Endothelial cell (in vitro differentiated cells): Measurements from ENCODE around the gene PKP2. TPM values are rescaled to one million over a fixed set of nuclear protein-coding genes. Genes with fewer than 3 reads are reported as not detected.
"Not testable (repeated sequence)": the region's sequence is repeated elsewhere in the genome, so short reads cannot be mapped to it uniquely, and the experiment has no call there.

ENCODE experiments used
- DNase-seq: peaks from one replicate; pipeline ENCODE4 v3.0.0; 2021; ENCODE audit warnings: low spot score
- H3K27ac Mint-ChIP-seq: one replicate; pipeline ENCODE4 v1.8.0; 2021; ENCODE audit warnings: mixed read lengths, inconsistent platforms; ENCODE audit not compliant: unreplicated experiment
- H3K27me3 Mint-ChIP-seq: one replicate; pipeline ENCODE4 v1.8.0; 2021; ENCODE audit warnings: mild to moderate bottlenecking, moderate library complexity, mixed read lengths, inconsistent platforms; ENCODE audit not compliant: unreplicated experiment
- H3K36me3 Mint-ChIP-seq: one replicate; pipeline ENCODE4 v1.8.0; 2021; ENCODE audit warnings: mild to moderate bottlenecking, low read depth, mixed read lengths, inconsistent platforms; ENCODE audit not compliant: unreplicated experiment
- H3K4me1 Mint-ChIP-seq: one replicate; pipeline ENCODE4 v1.8.0; 2021; ENCODE audit warnings: mild to moderate bottlenecking, mixed read lengths, inconsistent platforms; ENCODE audit not compliant: unreplicated experiment
- H3K4me3 Mint-ChIP-seq: one replicate; pipeline ENCODE4 v1.8.0; 2021; ENCODE audit warnings: mild to moderate bottlenecking, mixed read lengths, inconsistent platforms; ENCODE audit not compliant: unreplicated experiment
- H3K9me3 Mint-ChIP-seq: one replicate; pipeline ENCODE4 v1.8.0; 2021; ENCODE audit warnings: mixed read lengths, inconsistent platforms; ENCODE audit not compliant: unreplicated experiment
- total RNA-seq: library from RNA; stranded (reverse); fragmentation: NEBNext Ultra II Directional; extraction: Animal tissue kit (Norgen Biotek cat#: 25700); gene quantifications from one replicate; pipeline ENCODE4 v1.2.1, GENCODE V29; 2021; ENCODE audit not compliant: unreplicated experiment
- TF ChIP-seq, protein P1 (sequence below): fragments of 200-600 bp; sonication (generic); IDR thresholded peaks from one replicate; pipeline ENCODE4 v1.5.0; 2021; ENCODE audit warnings: antibody characterized with exemption; ENCODE audit not compliant: unreplicated experiment

The PKP2 gene
- total RNA-seq, 1 donor from 2014 or later = 9.0 TPM

DNA sequence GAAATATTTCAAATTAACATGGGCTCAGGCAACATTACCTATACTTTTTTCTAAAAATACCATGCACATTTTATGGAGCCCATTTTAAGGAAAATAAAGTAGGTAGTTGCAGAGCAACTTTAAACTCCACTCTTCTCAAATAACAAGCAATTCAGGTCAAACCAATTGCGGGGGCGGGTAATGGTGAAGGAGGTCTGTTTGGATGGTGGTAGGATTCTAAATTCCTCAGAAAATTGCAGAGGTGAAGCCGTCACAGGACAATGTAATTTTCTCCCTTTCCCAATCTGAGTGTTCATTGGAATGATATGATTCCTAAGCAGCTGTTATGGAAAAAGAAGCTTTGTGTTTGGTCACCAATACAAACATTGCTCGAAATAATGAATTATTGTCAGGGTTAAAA is 11.6 kb downstream of the PKP2 start:
- Mint-ChIP-seq H3K9me3 (no peaks in the 10 kb centered on the region), H3K4me1 (peaks cover 7% of the 10 kb centered on the region), H3K36me3 (no peaks in the 10 kb centered on the region), H3K27me3 (no peaks in the 10 kb centered on the region), H3K27ac (no peak overlapping the region), H3K4me3 (no peak overlapping the region)
- no peak for DNase-seq
- TF ChIP-seq, protein P1, sequence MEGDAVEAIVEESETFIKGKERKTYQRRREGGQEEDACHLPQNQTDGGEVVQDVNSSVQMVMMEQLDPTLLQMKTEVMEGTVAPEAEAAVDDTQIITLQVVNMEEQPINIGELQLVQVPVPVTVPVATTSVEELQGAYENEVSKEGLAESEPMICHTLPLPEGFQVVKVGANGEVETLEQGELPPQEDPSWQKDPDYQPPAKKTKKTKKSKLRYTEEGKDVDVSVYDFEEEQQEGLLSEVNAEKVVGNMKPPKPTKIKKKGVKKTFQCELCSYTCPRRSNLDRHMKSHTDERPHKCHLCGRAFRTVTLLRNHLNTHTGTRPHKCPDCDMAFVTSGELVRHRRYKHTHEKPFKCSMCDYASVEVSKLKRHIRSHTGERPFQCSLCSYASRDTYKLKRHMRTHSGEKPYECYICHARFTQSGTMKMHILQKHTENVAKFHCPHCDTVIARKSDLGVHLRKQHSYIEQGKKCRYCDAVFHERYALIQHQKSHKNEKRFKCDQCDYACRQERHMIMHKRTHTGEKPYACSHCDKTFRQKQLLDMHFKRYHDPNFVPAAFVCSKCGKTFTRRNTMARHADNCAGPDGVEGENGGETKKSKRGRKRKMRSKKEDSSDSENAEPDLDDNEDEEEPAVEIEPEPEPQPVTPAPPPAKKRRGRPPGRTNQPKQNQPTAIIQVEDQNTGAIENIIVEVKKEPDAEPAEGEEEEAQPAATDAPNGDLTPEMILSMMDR = no peak

DNA sequence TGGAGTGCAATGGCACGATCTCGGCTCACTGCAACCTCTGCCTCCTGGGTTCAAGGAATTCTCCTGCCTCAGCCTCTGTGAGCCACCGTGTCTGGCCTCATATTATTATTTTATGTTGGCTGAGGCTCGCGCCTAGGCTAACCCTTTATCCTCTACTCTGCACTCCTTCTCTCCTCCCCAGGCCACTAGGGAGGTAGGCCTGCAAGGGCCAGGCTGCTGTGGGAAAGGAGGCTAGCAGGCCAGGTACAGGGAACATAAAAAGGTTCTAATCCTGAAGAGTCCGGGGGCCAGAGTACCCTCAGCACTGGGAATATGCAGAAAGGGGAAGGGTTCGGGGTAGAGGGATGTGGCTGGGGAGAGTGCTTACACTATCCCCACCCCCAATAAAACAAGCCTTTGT is 14.9 kb downstream of the PKP2 start:
- Mint-ChIP-seq H3K4me3 (no peak overlapping the region), H3K4me1 (no peaks in the 10 kb centered on the region), H3K27ac (no peak overlapping the region), H3K36me3 (no peaks in the 10 kb centered on the region), H3K27me3 (no peaks in the 10 kb centered on the region), H3K9me3 (no peaks in the 10 kb centered on the region)
- DNase-seq = no peak
- TF ChIP-seq, protein P1 = no peak

DNA sequence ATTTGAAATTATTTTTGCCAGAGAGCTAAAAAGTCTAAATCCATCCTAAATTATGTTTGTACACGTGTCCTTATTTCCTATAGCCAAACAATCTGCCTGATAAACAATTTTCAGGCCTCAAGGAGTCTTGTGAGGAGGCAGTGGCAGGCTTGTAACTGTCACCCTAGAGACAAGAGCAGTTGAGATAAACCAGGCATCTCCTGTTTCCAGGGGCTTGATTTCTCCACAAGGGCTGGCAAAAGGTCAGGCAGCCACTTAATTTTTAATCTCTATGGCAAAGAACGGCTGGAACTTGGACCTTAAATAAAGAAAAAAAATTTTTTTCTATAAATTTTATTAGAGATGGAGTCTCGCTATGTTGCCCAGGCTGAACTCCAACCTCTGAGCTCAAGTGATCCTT is 15.5 kb downstream of the PKP2 start:
- Mint-ChIP-seq H3K27me3 (no peaks in the 10 kb centered on the region), H3K4me1 (no peaks in the 10 kb centered on the region), H3K27ac (no peak overlapping the region), H3K9me3 (no peaks in the 10 kb centered on the region), H3K36me3 (no peaks in the 10 kb centered on the region), H3K4me3 (no peak overlapping the region)
- no peak for DNase-seq
- TF ChIP-seq, protein P1 = no peak

DNA sequence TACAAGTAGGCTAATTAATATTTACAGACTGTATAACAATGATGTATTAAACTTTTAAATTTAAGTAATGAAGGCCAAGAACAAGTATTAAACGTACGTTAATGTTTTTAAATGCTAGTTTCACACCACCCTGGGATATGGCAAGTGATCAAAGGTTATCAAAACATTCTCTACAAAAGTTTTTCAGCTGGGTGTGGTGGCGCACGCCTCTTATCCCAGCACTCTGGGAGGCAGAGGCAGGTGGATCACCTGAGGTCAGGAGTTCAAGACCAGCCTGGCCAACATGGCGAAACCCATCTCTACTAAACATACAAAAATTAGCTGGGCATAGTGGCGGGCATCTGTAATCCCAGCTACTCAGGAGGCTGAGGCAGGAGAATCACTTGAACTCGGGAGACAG is 17.5 kb downstream of the PKP2 start:
- not testable (repeated sequence) for H3K4me3 Mint-ChIP-seq, H3K27ac Mint-ChIP-seq, H3K36me3 Mint-ChIP-seq, H3K27me3 Mint-ChIP-seq, H3K4me1 Mint-ChIP-seq, DNase-seq, H3K9me3 Mint-ChIP-seq

DNA sequence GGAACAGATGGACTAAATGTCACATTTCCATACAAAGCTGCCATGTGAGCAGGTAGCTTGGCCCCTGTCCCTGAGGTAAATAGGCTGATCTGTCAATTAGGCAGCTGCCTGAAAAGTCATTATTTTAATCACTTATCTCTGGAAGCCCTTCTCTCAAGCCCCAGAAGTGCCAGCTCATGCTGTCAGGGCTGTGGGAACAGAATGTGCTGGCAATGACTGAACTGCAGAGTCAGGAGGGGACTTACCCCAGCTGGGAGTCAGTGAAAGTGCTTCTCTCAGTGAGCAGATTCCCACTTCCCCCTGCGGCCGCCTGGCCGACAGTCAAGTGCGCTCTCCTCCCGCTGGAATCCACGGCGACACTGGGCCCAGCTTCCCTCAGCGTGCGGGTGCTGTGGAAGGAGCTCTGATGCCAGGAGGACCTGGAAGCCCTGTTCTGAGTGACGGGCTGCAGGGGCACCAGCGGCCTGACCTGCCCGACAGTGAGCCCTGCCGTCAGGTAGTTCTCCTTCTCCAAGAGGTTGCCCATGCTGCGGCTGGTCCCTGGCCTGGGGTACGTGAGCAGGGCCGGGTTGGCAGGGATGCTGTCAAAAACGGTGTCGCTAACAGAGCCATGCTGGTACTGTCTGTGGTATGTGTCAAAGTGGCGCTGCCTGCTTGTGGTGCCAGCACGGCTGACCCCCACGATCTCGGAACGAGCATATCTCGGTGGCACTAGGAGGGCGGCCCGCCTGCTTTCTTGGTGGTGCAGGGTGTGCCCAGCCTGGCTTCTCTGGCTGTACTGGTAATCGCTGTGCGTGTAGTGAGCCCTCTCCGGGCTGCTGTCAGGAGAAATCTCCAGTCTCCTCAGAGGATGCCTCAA is 18.7 kb downstream of the PKP2 start:
- no peak for DNase-seq
- Mint-ChIP-seq H3K4me3 (no peak overlapping the region), H3K27ac (no peak overlapping the region)

More for the DNA sequence above, 18.7 kb downstream of the PKP2 start:
- no peaks in the 10 kb centered on the region for H3K36me3 Mint-ChIP-seq
- no peaks in the 10 kb centered on the region for H3K4me1 Mint-ChIP-seq
- H3K9me3 Mint-ChIP-seq = no peaks in the 10 kb centered on the region
- TF ChIP-seq, protein P1 = no peak
- no peaks in the 10 kb centered on the region for H3K27me3 Mint-ChIP-seq
